Nephron (organoid): ENCODE data around the gene AP3S2.

Source experiments
- H3K27ac Mint-ChIP-seq, 3 experiments: 2 replicates each; pipeline ENCODE4 v1.8.0; 2020; ENCODE audit warnings: mixed read lengths in 3 of 3, mild to moderate bottlenecking in 2 of 3, moderate library complexity in 1 of 3
- H3K27me3 Mint-ChIP-seq: 2 replicates; pipeline ENCODE4 v1.8.0; 2021; ENCODE audit warnings: low read depth, mild to moderate bottlenecking, moderate library complexity, mixed read lengths
- H3K36me3 Mint-ChIP-seq: 2 replicates; pipeline ENCODE4 v1.8.0; 2020; ENCODE audit warnings: low read depth, mixed read lengths
- H3K4me1 Mint-ChIP-seq: 2 replicates; pipeline ENCODE4 v1.8.0; 2020; ENCODE audit warnings: mixed read lengths
- H3K4me3 Mint-ChIP-seq, 3 experiments: 2 replicates each; pipeline ENCODE4 v1.8.0; 2020; ENCODE audit warnings: mild to moderate bottlenecking in 3 of 3, mixed read lengths in 3 of 3, moderate library complexity in 2 of 3
- H3K9me3 Mint-ChIP-seq: 2 replicates; pipeline ENCODE4 v1.8.0; 2020; ENCODE audit warnings: mixed read lengths
- TF ChIP-seq, protein P1 (sequence below), 3 experiments: fragments of 200-600 bp; sonication (generic); IDR thresholded peaks; one replicate each; pipeline ENCODE4 v1.5.0; 2021; ENCODE audit warnings: antibody characterized with exemption in 3 of 3; ENCODE audit not compliant: unreplicated experiment in 3 of 3

AP3S2 gene

GRCh38 chr15:89806559-89807550, 86.9 kb downstream of the AP3S2 start:
- no peaks in the 10 kb centered on the region for H3K9me3 Mint-ChIP-seq
- peak overlapping the region; percentile 82 to 90 (median 86) for H3K27ac Mint-ChIP-seq
- H3K27me3 Mint-ChIP-seq = peaks cover 19% of the 10 kb centered on the region
- no peaks in the 10 kb centered on the region for H3K36me3 Mint-ChIP-seq
- TF ChIP-seq, protein P1, sequence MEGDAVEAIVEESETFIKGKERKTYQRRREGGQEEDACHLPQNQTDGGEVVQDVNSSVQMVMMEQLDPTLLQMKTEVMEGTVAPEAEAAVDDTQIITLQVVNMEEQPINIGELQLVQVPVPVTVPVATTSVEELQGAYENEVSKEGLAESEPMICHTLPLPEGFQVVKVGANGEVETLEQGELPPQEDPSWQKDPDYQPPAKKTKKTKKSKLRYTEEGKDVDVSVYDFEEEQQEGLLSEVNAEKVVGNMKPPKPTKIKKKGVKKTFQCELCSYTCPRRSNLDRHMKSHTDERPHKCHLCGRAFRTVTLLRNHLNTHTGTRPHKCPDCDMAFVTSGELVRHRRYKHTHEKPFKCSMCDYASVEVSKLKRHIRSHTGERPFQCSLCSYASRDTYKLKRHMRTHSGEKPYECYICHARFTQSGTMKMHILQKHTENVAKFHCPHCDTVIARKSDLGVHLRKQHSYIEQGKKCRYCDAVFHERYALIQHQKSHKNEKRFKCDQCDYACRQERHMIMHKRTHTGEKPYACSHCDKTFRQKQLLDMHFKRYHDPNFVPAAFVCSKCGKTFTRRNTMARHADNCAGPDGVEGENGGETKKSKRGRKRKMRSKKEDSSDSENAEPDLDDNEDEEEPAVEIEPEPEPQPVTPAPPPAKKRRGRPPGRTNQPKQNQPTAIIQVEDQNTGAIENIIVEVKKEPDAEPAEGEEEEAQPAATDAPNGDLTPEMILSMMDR (IDR thresholded peaks at IDR 0.05; ENCODE audit: unreplicated experiment in 3 of 3) = no peak
- peak overlapping the region in 1 of 3 experiments; percentile 56 for H3K4me3 Mint-ChIP-seq
- peaks cover 27% of the 10 kb centered on the region for H3K4me1 Mint-ChIP-seq

DNA sequence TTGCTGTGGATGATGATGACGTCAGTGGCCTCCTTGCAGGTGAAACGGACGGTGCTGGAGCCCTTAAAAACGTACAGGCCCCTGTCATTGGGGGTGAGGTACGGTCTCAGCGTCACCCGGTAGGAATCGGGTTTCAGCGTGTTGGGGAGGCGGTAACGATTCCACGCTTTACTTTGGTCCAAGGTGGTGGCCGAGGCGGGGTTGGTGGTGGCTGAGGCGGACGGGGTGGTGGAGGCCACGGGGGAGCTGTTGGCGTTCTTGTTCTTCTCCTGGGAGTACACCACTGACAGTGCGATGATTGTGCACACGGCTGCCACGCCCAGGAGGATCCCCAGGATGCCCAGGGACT, 87.6 kb downstream of the AP3S2 start:
- peaks cover 14% of the 10 kb centered on the region for H3K27me3 Mint-ChIP-seq
- H3K4me1 Mint-ChIP-seq = peaks cover 23% of the 10 kb centered on the region
- no peaks in the 10 kb centered on the region for H3K9me3 Mint-ChIP-seq
- TF ChIP-seq, protein P1 (IDR thresholded peaks at IDR 0.05; ENCODE audit: unreplicated experiment in 3 of 3) = no peak
- H3K4me3 Mint-ChIP-seq = no peak overlapping the region
- H3K27ac Mint-ChIP-seq = peak overlapping the region; percentile 82 to 90 (median 86)
- H3K36me3 Mint-ChIP-seq = no peaks in the 10 kb centered on the region

DNA sequence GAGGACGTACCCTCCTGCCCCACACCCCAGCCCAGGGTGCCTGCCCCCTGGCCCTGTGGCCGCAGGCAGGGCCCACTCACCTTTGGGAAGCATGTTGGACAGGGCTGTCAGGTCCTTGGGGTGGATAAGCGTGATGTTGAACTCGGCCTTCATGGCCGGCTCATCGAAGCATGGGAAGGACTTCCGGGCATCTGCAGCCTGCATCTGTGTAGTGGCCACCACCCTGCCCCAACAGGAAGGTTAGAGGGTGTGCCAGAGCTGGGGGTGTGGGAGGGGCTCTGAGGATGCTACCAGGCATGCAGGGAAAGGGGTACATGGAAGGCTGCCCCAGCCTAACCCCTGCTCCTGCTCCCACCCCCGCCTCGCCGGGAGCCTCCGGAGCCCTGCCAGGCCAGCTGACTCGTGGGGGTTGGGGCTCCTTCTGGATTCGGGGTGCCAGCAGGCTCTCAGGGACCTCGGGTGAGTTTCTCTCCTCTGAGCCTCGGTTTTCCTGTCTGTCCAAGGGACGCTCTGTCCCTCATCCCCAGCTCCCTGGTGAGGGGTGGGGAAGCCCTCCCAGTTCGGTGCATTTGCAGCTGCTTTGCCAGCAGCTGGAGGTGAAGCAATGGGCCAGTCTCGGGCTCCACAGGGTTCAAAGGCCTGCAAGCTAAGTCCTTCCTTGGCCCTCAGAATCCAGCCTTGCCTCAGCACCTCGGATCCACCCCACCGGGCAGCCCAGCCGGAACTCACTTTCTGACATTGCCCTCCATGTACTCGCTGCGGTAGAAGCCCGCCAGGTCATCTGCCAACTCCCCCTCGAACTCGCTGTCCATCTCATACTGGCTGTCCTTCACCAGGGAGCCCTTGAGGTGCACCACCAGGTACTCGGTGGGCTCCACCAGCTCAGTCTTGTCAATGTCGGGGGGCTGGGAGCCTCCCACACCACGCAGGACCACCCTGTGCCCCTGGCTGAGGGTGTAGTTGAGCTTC, 88.3 kb downstream of the AP3S2 start:
- H3K36me3 Mint-ChIP-seq = no peaks in the 10 kb centered on the region
- peak overlapping the region in 1 of 3 experiments; percentile 82 for H3K27ac Mint-ChIP-seq
- H3K9me3 Mint-ChIP-seq = no peaks in the 10 kb centered on the region
- H3K27me3 Mint-ChIP-seq = peaks cover 12% of the 10 kb centered on the region
- TF ChIP-seq, protein P1 (IDR thresholded peaks at IDR 0.05; ENCODE audit: unreplicated experiment in 3 of 3) = no peak
- H3K4me1 Mint-ChIP-seq = peaks cover 17% of the 10 kb centered on the region
- H3K4me3 Mint-ChIP-seq = no peak overlapping the region

DNA sequence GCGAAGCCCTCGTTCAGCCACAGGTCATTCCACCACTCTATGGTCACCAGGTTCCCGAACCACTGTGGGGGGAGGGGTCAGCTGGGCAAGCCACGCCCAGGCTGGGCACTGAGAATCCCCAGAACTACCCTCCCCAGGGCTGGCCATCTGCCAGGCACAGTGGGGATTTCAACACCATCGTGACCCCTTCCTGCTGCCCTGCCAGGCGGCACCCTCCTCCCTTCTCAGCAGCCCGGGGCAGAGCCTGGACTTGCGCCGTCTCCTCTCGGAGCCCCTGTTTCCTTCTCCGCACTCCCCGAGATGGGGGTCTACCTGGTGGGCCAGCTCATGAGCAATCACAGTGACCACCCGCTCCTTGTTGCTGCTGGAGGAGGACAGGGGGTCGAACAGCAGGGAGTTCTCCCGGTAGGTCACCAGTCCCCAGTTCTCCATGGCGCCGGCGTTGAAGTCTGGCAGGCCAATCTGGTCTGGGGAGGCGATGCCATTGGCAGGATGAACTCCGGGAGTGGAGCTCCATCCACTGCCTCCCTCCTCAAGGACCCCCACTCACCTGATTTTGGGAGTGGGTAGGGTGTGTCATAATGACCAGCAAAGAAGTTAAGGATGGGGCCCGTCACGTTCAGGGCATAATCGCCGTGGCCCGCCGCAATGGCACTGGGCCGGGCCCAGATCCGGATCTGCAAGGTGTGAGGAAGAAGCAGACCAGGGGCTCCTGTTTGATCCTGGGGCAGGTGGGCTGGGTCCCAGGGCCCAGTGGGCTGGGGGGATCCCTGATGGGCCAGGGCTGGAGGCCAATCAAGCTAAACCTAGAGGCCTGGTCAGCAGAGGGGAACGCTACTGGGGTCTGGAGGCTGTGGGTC, 89.6 kb downstream of the AP3S2 start:
- Mint-ChIP-seq H3K4me1 (peaks cover 11% of the 10 kb centered on the region), H3K36me3 (peaks cover 4% of the 10 kb centered on the region), H3K27me3 (peaks cover 8% of the 10 kb centered on the region), H3K9me3 (no peaks in the 10 kb centered on the region), H3K4me3 (no peak overlapping the region), H3K27ac (peak overlapping the region; percentile 55 to 69 (median 56))
- TF ChIP-seq, protein P1 (IDR thresholded peaks at IDR 0.05; ENCODE audit: unreplicated experiment in 3 of 3) = no peak
